AG04450 (cell line): ENCODE results near the gene DOC2B. TPM values are rescaled to one million over a fixed set of nuclear protein-coding genes. Genes with fewer than 3 reads are reported as not detected.

Experiments used
- CTCF ChIA-PET: fragments of 300-600, 350-600 bp; formaldehyde crosslinking; extraction: SDS; loops from one replicate; lab custom pipeline; 2022; ENCODE audit warnings: antibody characterized with exemption, inconsistent platforms; lab: Charles Lee
- POLR2A ChIA-PET: fragments of 350-600 bp; formaldehyde crosslinking; extraction: SDS; loops from one replicate; lab custom pipeline; 2021; ENCODE audit warnings: antibody characterized with exemption, inconsistent platforms; lab: Yijun Ruan, JAX
- DNase-seq: peaks from one replicate; pipeline ENCODE4 v3.0.0-alpha.2; 2011; ENCODE audit warnings: low read depth, low spot score
- H3K27ac ChIP-seq: one replicate; pipeline ENCODE4 v1.5.1; 2012; ENCODE audit warnings: low read depth, low read length, control low read depth
- H3K27me3 ChIP-seq: one replicate; pipeline ENCODE4 v1.6.0; 2012; ENCODE audit warnings: low read length; ENCODE audit not compliant: control insufficient read depth, insufficient read depth
- H3K4me3 ChIP-seq: 2 replicates; pipeline ENCODE4 v1.5.1; 2011; ENCODE audit warnings: mild to moderate bottlenecking, low read depth, low read length, control low read depth
- H3K9me3 ChIP-seq: 2 replicates; pipeline ENCODE4 v1.5.1; 2012; ENCODE audit warnings: low read length; ENCODE audit not compliant: control insufficient read depth, insufficient read depth
- polyA plus RNA-seq: library from polyadenylated mRNA; depleted of rRNA; stranded (reverse); fragments of >200 nt; gene quantifications from 2 replicates; pipeline ENCODE4 v1.2.3, GENCODE V29; 2011
- TF ChIP-seq, protein P1 (sequence below): IDR thresholded peaks from 2 replicates; pipeline ENCODE4 v1.5.1; 2011; ENCODE audit warnings: low read depth, low read length, control low read depth, inconsistent platforms

Gene DOC2B
- polyA plus RNA-seq, 1 experiment = not detected

DNA sequence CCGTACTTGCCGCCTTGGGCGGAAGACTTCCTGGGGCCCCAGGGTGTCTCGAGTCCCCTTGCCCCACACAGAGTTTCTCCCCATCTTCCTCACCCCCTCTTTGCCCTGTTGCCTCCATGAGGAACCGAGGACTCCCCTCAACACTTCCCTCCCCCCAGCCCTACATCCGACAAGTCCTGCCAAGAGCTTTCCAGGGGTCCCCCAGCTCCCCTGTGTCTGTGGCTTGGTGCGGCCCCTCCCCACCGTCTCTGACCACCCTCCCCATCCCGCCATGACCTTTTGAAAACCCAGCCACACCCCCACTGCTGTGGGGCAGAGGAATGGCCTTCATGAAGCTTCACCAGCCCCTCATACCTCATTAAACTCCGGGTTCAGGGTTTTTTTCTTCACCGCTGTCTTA is 32.7 kb downstream of the DOC2B start:
- TF ChIP-seq, protein P1, sequence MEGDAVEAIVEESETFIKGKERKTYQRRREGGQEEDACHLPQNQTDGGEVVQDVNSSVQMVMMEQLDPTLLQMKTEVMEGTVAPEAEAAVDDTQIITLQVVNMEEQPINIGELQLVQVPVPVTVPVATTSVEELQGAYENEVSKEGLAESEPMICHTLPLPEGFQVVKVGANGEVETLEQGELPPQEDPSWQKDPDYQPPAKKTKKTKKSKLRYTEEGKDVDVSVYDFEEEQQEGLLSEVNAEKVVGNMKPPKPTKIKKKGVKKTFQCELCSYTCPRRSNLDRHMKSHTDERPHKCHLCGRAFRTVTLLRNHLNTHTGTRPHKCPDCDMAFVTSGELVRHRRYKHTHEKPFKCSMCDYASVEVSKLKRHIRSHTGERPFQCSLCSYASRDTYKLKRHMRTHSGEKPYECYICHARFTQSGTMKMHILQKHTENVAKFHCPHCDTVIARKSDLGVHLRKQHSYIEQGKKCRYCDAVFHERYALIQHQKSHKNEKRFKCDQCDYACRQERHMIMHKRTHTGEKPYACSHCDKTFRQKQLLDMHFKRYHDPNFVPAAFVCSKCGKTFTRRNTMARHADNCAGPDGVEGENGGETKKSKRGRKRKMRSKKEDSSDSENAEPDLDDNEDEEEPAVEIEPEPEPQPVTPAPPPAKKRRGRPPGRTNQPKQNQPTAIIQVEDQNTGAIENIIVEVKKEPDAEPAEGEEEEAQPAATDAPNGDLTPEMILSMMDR = no peak
- no peak overlapping the region for H3K4me3 ChIP-seq
- no peak overlapping the region for H3K27ac ChIP-seq
- peaks cover 3% of the 10 kb centered on the region for H3K27me3 ChIP-seq
- DNase-seq = no peak
- no peaks in the 10 kb centered on the region; the same call in 1 of the 2 replicates for H3K9me3 ChIP-seq
- ChIA-PET CTCF (interaction anchor here (0.9 kb wide), 1 partner anchor 551 kb away, joined by 5 read pairs; no protein-coding TSS in a partner anchor), POLR2A (no interaction called here)

DNA sequence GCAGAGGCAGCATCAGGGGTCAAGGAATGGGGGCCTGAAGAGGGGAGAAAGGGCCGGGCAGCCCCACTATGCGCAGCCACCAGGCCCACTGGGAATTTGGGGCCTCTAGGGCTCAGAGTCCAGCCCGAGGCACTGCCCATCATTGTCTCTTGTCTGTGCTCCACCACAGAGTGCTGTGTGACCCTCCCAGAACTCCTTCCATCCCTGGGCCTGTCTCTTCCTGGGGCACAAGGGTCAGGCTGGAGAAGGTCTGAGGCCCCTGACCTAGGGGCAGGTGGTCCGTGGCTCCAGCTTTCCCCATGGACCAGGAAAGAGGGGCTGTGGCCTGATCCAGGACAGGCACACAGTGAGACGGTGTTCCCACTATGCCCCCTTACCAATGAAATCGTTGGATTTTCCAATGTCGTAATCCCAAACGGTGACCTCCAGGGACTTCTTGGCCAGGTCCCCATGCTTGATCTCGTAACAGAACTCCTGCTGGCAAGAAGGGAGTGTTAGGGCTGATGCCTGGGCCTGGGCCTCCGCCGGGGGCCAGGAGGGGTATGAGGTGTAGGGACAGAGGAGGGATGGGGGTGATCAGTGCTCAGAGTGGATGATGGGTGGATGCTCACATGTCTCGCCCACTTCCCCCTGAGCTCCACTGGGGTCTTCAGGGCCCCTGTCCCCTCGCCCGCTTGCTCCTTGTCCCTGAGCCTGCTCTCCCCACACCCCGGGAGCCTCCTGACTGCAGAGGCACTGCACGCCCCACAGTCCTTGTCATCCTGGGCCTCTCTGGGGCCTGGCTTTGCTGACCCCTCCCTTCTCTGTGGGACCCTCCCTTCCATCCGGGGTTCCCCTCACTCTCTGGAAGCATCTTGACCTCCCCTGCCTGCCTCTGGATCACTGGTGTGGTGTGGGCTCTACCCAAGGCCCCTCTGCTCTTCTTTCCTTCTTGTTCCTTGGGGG is 33.4 kb downstream of the DOC2B start:
- DNase-seq = no peak
- no peak overlapping the region for H3K27ac ChIP-seq
- TF ChIP-seq, protein P1 = no peak
- ChIA-PET POLR2A (no interaction called here), CTCF (interaction anchor here (0.9 kb wide), 1 partner anchor 552 kb away, joined by 5 read pairs; no protein-coding TSS in a partner anchor)
- H3K27me3 ChIP-seq = peaks cover 3% of the 10 kb centered on the region
- no peak overlapping the region for H3K4me3 ChIP-seq
- no peaks in the 10 kb centered on the region; the same call in 1 of the 2 replicates for H3K9me3 ChIP-seq

DNA sequence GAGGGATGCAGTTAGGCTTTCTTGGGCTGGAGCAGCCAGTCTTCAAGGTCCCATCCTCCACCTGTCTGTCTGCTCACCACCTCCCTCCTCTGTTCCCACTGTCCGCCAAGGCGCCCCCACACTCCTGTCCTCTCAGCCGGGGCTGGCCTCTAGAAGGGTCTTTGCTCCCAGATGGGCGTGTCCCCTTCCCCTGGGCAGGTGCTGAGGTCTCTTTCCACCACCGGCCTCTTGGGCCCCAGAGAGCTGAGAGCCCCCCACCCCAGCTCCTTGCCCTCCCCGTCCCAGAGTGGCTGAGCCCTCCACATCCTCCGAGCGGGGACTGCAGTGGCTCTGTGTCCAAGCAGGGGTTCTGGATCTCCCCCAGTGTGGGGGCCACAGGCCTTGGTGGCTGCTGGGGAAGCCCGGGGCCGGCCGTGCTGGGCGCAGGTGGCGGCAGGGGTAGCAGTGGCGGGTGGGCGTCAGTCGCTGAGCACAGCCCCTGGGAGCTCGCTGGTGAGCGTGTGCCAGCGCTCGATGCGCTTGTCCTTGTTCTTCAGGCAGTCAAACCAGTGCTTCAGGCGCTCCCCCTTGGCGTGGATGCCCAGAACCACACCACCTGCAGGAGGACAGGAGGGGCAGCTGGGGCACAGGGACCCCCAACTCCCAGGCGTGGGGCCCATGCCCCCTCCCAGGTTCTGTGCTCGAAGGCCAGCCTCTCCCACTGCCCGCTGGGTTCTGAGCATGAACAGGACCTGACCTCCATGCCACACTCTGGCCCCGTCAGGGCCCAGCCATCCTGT is 34.3 kb downstream of the DOC2B start:
- no peak for DNase-seq
- POLR2A ChIA-PET = no interaction called here
- CTCF ChIA-PET = no interaction called here

DNA sequence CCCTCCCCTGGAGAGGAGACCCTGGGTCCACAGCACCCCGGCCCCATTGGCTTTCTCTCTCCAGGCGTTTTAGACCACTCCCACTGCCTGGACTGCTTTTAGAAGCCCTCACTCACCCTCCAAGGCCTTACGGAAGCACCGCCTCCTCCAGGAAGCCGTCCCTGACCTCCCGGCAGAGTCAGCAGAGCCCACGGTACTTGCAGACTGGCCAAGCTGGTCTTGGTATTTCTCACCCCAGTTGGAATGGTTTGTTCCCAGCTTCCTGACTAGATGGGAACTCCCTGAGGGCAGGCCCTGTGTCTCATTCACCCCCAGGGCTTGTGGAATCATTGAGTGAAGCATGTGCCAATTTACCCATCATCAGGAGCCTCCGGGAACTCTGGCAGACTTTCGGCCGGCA is 34.9 kb downstream of the DOC2B start:
- ChIA-PET CTCF (no interaction called here), POLR2A (no interaction called here)
- Histone ChIP-seq H3K27ac (no peak overlapping the region), H3K4me3 (no peak overlapping the region), H3K27me3 (peaks cover 5% of the 10 kb centered on the region), H3K9me3 (no peaks in the 10 kb centered on the region)
- DNase-seq = no peak
- TF ChIP-seq, protein P1 = no peak

More for the DNA sequence above, 34.3 kb downstream of the DOC2B start:
- H3K27ac ChIP-seq = no peak overlapping the region
- TF ChIP-seq, protein P1 = no peak
- H3K27me3 ChIP-seq = peaks cover 5% of the 10 kb centered on the region
- H3K4me3 ChIP-seq = no peak overlapping the region
- H3K9me3 ChIP-seq = no peaks in the 10 kb centered on the region
